NCI-H1930 (cell line): ENCODE data around the gene NCAPG2.

Experiments used
- DNase-seq, 2 experiments: peaks; one replicate each; lab custom pipeline; 2025; lab: John Stamatoyannopoulos, UW

The NCAPG2 gene

DNA sequence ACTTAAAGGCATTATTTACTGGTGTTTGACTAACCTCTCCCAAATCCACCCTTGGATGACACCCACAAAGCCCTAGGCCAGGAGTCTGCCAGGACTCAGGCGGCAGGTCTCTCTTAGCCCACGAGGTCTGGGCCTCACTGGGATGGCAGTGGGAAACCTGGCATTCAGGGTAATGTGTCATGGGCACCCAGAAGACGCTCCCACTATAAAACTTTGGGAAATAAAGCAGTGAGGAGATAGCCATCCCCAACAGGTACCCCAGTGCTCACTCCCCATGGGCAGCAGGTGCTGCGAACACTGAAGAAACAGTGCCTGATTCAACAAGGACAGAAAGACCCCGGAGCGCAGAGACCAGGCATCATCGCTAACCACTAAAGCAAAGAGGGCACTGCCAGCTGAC is 102.6 kb downstream of the NCAPG2 start:
- no peak for DNase-seq

DNA sequence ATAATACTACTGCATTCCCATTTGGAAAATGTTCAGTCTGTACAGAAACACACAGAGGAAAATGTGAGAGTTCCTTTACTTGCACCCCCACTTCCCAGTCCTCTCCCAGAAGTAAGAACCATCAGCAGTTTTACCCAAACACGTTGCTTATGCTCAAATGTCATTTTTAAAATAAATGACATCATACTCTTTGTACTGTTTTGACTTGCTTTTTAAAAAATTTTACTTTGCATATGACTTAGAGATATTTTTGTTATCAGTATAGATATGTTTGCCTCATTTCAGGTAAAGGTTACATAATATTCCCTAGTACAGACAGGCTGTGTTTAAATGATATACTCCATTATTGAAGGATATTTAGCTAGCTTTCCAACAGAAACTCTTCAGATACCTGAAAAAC is 103.5 kb downstream of the NCAPG2 start:
- no peak for DNase-seq

DNA sequence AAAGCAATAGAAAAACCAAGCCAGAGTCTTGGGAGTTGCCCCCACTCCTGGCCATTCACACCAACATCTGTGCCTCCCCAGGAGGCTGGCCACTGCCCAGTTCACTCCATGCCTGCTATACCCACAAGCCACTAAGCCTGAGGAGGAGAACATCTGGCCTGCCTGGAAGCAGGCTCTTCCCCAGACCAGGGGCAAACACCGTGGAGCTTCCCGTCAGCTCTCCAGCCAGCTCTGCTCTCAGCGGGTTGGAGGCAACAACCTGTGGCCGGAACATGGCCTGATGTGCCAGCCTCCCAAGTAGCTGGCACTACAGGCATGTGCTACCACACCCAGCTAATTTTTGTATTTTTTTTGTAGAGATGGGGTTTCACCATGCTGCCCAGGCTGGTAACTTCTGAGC is 107.9 kb downstream of the NCAPG2 start:
- DNase-seq, result no peak

DNA sequence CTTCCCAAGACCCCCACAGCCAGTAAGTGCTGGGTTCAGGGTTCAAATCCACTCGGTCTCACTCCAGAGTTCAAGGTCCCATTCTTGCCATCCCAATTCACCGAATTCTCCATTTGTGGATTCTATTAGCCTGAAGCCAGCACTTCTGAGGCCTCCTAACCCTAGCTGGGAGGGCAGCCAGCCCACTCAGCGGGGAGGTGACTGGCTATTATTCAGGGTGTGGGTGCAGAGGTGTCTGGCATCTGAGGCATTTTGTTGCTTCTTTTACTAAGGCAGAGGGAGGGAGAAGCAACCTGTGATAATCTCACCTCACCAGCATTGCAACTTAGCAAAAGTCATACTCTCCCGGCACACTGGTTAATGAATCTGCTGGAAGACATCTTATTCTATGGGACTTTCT is 108.3 kb downstream of the NCAPG2 start:
- no peak for DNase-seq

DNA sequence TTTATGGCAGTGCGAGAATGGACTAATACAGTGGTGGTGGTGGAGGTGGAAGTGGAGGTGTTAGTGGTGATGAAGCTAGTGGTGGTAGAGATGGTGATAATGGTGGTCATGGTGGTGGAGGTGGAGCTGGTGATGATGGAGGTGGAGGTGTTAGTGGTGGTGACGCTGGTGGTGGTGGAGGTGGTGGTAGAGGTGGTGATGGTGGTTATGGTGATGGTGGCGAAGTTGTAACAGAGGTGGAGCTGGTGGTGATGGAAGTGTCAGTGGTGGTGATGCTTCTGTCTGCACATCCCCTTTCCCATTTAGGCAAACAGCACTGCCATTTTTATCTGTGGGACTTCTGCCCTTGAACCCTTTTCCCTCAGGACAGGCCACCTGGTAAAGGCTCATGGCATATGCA is 109.5 kb downstream of the NCAPG2 start:
- DNase-seq, result no peak

DNA sequence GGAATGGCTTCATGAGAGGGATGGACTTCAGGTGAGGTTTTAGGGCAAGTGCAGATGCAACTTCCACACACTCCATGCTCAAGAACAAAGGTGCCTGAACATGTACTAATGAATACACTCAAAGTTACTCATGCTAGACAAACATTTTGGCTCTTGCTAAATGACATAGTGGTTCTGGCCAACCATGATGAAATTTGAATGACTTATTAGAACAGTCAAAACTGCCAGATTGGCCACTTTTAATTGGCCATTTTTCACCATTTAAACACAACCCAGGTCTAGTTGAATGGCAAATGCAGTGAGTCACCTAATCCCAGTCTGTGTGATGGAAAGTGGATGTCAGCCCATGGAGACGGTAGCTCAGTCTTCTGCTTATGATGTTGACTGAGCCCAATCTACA is 112.1 kb downstream of the NCAPG2 start:
- DNase-seq, result no peak

DNA sequence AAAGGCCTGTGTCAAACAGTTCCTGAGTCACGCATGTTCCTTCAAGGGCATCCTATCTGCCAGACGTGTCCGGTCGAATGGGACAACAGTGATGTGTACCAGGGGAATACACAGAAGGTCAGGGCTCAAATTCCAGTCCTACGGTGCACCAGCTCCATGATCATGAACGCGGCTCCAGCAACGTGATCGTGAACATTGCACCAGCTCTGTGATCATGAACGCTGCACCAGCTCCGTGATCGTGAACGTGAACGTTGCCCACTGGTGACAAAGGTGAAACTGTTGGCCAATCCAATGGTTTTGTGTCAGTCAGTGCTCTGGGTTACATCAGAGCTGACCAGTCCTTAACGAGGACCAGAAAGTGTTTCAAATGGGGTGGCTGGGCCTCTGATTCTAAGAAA is 112.7 kb downstream of the NCAPG2 start:
- no peak for DNase-seq

DNA sequence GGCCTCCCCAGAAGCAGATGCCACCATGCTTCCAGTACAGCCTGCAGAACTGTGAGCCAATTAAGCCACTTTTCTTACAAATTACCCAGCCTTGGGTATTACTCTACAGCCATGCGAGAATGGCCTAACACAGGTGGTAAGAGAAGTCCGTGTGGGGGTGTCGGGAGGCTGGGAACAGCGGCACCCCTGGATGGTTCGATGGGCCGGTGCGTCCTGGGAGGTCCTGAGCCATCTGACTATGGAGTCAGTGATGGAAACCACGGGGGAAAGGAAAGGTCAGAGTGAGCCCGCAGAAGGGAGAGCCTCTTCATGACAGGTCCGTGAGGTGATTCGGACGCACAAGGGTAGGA is 114.4 kb downstream of the NCAPG2 start:
- DNase-seq, result no peak

DNA sequence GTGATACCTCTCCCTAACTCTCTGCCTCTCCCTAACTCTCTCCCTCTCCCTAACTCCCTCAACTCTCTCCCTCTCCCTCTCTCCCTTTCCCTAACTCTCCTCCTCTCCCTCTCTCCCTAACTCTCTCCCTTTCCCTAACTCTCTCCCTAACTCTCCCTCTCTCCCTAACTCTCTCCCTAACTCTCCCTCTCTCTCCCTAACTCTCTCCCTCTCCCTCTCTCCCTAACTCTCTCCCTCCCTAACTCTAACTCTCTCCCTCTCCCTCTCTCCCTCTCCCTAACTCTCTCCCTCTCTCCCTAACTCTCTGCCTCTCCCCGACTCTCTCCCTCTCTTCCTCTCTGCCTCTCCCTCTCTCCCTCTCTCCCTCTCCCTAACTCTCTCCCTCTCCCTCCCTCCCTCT is 115.0 kb downstream of the NCAPG2 start:
- DNase-seq, result no peak

DNA sequence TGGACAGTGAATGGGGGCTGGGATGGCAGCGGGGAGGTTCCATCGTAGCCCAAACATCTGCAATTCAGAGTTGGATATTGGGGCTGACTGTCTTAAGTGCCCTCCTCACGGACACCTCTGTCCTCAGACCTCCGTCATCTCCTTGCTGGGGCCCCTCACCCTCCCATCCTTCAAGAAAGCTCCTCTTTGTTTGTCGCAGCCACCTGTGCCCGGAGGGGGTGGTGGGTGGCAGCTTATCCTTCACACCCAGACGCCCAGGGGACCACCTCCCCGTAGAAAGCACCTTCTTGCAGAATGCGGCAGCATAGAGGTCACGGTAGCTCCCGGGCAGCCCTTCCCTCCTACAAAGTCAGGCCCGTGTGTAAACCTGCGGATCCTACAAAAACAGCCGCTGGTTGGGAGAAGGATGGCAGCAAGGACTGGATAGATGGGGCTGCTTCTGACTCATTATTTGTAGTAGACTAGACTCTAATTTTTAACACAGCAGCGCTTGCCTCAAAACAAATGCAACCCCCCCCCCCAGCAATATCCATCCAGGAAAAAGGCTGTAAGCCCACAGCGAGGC is 115.6 kb downstream of the NCAPG2 start:
- no peak for DNase-seq

DNA sequence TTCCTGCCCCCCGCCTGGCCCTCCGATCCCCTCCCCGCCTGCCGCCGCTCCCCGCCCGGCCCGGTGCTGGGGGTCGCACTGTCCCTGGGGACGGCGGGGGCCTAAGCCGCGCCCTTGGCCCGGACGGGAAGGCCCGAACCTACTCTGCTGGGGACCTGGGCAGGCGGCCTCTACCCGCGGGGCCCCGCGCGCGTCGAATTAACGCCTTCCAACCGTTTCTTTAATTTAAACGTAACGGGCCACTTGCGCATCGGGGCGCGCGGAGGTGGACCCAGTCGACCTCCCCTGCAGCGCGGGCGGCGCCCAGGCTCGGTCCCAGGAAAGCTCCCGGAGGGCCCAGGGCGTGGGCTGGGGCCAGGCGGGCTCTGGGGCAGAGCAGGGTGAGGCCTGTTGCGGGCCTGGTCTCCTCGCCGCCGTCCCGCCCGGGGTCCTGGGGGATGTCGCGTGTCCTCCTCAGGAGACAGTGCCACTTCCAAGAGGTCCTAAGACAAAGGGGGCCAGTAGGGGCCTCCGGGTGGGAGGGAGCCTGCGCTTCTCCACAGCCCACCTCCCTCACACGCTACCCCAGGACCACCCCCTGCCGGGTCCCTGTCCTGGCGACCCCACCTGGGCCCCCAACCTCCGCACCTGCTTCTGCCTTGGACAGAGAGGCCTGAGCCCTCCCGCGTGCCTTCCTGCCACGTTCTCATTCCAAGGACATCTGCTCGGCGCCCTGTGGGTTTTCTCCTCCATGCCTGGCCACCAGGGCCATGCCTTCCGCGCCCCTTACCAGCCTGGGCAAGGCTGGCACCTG is 116.3 kb downstream of the NCAPG2 start:
- no peak for DNase-seq

DNA sequence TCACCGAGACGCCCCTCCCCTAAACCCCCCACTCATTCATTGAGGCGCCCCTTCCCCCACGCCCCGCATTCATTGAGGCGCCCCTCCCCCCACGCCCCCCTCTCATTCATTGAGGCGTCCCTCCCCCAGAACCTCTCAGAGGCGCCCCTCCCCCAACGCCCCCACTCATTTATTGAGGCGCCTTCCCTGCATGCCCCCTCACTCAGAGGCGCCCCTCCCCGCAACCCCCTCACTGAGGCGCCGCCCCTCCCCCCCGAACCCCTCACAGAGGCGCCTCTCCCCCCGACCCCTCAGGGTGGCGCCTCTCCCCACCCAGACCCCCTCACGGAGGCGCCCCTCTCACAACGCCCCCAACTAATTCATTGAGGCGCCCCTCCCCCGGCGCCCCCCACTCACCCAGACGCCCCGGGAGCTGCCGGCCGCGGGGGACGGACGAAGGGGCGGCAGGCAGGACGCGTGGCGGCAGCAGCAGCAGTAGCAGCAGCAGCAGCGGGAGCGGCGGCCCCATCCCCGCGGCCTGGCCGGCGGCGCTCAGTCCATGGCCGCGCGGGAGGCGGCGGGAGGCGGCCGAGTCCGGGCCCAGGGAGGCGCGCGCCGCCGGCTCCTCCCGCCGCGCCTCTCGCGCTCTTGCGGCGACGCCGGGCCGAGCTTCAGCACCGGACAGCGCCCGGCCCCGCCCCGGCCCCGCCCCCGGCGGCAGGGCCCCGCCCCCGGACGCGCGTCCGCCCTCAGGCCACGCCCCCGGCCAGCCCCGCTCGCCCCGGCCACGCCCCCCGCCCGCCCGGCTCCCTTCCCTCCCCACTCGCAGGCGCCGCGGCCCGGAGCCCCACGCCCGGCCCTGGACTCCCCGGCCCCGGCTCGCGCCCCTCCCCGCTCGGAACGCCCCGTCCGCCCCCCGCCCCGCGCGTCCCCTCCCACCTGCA is 117.2 kb downstream of the NCAPG2 start, which contains the start of gene PTPRN2:
PTPRN2 (minus strand) TSS at position 662 of the 923 bp plus-strand sequence.
- DNase-seq, result peak; percentile 72 to 78

DNA sequence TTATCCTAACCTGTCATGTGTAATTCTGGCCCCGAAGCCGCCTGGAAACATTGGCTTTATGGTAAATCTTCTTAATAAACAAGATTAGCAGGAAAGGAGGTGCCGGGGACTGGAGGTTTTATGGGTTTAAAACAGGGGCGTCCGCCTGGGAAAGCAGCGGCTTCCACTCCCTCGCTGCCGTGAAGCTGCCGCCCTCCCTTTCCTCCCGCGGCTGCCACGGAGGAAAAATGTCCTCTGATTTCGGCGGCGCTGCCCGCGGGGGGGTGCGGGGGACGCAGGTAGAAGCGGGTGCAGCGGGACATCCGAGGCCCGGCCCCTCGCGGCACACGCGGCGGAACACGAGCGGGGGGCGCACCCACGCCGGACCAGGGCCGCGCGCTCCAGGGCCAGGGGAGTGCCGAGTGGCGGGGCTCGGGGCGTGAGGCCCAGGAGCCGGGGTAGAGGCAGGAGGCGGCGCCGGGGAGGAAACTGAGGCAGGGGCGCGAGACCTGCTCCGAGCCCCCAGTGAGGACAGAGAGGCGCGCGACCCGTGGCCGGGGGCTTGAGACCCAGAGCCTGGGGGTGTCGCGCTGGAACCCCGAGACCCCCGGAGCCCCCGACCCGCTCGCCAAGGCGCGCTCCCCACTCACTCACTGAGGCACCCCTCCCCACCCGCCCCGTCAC is 118.0 kb downstream of the NCAPG2 start:
- no peak for DNase-seq

DNA sequence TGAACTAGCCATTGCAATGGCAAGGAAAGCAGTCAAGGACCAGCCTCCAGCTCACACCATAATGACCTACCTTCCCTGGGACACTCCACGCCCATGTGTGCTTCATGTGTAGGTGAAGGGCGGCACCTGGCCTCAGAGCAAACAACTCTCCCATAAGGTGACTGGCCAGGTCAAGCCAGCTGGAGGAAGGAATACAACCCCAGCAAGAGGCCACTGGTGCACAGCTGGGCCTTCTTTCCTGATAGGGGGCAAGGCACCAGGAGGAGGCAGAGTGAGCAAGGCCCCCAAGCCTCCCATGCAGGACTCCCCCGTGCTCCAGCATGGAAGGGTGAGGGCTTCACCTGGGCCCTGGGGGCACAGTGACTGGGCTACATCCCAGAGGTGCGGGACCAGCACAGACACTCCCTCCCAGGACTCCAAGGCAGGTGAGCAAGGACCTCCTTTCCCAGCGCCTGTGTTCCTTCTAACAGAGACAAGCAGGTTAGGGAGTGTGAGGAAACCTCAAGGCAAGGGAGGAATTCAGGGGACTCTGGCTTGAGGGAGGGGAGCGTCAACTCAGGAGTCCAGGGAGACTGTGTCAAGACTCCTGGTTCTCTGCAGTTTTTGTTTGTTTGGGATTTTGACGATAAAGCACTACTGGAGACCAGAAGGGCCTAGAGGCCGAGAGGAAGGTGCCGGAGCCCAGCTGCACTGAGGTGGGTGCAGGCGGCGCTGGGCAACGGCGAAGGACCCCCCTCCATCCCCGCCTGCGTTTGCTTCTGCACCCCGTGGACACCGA is 118.7 kb downstream of the NCAPG2 start:
- no peak for DNase-seq

DNA sequence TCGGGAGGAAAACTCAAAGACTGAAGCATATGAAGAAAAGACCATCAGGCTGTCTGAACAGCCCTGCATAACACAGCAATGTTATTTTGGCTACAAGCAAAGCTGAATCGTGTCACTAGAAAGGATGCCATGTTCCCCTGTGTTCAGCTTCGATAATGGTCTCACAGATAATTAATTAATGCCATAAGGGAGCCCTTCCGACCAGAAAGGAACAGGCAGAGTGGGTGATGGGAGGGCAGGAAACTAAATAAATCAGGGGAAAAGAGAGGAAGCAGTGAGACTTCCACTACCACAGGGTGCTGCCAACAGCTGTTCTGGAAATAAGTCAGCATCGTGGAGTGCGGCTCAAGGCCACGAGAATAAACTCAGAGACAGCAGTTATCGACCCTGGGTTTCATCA is 120.2 kb downstream of the NCAPG2 start:
- no peak for DNase-seq

DNA sequence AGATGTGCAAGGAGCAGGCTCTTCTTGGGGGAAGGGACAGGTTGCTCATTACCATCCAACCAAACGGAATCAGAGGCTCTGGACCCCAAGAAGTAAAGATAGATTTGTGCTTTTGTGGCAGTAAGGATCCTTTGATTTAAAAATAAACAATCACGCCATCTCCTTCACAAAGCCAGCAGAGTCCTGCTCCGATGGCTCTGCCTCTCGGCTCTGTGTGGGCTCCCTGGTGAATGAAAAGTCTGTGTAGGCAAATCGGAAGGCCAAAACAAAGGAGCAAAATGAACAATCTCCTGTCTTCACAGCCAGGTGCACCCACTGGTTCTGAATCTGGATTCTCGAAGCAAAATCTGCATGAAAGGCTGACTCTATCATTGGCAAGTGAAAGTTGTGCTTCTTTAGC is 120.8 kb downstream of the NCAPG2 start:
- DNase-seq, result no peak

DNA sequence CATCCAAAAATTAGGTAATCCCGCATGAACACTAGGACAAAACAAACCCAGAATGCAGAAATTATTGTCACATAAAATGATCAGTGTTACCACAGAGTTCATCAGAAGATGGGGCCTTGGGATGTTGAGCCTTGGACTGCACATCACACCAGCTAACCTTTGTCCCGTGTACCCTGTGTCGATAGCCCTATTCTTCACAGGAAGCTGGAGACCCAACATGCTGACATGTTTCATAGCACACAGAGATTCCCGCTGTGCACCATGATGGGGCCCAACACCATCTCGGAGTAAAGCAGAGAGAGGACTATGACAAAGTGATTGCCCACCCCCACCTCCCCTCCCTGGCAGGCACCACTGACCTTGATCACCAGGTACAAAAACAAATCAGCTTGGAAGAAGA is 121.5 kb downstream of the NCAPG2 start:
- no peak for DNase-seq

DNA sequence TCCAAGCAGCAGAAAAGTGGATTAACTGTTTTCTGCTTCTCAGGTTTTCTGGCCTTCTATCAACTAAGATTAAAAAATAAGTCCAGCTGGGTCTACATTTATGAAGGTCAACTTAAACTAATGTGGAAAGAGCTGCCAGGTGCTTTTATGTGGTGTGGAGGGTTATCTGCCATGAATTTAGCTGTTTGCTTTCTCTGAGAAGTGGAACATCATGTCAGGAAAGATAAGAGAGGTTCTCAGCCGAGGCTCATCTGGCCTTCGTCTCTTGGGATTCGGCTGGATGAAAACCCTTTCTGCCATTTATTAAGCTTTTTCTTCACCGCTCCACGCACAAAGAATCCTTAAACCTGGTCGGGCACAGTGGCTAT is 122.5 kb downstream of the NCAPG2 start:
- DNase-seq, result no peak

DNA sequence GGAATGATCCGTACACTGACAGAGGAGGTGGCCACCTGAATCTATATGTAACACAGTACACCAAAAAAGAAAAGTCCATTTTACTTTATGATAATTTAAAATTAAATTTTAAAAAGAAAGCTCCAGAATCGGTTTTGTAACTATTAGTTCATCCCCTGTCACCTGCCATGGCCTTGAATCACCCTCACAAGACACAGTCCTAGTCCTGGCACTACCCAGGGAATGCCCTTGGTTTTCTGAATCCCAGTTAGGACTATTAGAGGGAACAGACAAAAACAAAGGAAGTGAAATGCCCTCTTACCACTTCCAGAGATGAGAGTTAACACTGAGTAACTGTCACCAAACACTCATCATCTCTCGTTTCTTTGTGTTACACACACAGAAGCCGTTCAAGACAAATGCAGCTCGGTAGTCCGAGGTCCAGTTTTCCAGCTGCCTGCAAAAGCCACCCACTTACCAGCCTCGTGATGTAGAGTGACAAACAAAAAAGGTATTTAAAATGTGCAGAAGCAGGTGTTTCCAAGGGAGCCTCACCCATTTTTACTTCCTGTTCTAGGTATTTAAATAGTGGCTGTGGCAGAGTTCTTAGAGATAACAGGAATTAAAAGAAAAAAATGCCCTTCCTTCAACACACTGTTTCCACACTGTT is 123.0 kb downstream of the NCAPG2 start:
- DNase-seq, result no peak
